ENCODE data around the gene USP31.
A peak's percentile ranks its signal among the peaks of the same experiment; 100 is the strongest.

The USP31 gene

GRCh38 chr16:23074423-23074822 lies 74.8 kb downstream of the USP31 start:
- H3K9me2 ChIP-seq (ENCODE audit: low read depth, low read length), result no peaks in the 10 kb centered on the region
- no peak overlapping the region for H3K9ac ChIP-seq (ENCODE audit: low read length)
- H3K27me3 ChIP-seq (ENCODE audit: insufficient read depth, low read length), result no peaks in the 10 kb centered on the region
- H4K20me1 ChIP-seq (ENCODE audit: insufficient read depth, low read length), result no peaks in the 10 kb centered on the region
- H3F3A ChIP-seq (ENCODE audit: insufficient read depth, low read length), result no peaks in the 10 kb centered on the region
- no peak overlapping the region for H3K4me3 ChIP-seq (ENCODE audit: low read depth, low read length, poor library complexity, severe bottlenecking)
- no peaks in the 10 kb centered on the region for H3K79me2 ChIP-seq (ENCODE audit: insufficient read depth, low read length)
- no peak overlapping the region for H3K27ac ChIP-seq (ENCODE audit: low read depth, low read length, poor library complexity, severe bottlenecking)
- TF ChIP-seq EZH2 (IDR thresholded peaks at IDR 0.05; ENCODE audit: borderline replicate concordance, low read length), result no peak
- TF ChIP-seq, protein P1, sequence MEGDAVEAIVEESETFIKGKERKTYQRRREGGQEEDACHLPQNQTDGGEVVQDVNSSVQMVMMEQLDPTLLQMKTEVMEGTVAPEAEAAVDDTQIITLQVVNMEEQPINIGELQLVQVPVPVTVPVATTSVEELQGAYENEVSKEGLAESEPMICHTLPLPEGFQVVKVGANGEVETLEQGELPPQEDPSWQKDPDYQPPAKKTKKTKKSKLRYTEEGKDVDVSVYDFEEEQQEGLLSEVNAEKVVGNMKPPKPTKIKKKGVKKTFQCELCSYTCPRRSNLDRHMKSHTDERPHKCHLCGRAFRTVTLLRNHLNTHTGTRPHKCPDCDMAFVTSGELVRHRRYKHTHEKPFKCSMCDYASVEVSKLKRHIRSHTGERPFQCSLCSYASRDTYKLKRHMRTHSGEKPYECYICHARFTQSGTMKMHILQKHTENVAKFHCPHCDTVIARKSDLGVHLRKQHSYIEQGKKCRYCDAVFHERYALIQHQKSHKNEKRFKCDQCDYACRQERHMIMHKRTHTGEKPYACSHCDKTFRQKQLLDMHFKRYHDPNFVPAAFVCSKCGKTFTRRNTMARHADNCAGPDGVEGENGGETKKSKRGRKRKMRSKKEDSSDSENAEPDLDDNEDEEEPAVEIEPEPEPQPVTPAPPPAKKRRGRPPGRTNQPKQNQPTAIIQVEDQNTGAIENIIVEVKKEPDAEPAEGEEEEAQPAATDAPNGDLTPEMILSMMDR (IDR thresholded peaks at IDR 0.05; ENCODE audit: low read length), result no peak
- H2AFZ ChIP-seq (ENCODE audit: low read length), result no peak overlapping the region
- H3K4me2 ChIP-seq (ENCODE audit: low read length), result no peak overlapping the region
- no peaks in the 10 kb centered on the region for H3K4me1 ChIP-seq (ENCODE audit: insufficient read depth, low read length, severe bottlenecking)
- H3K36me3 ChIP-seq (ENCODE audit: insufficient read depth, low read length), result peaks cover 52% of the 10 kb centered on the region
- H3K9me3 ChIP-seq (ENCODE audit: low read length), result no peaks in the 10 kb centered on the region

- no peaks in the 10 kb centered on the region for H3K79me2 ChIP-seq (ENCODE audit: insufficient read depth, low read length)
- H3K4me2 ChIP-seq (ENCODE audit: low read length), result no peak overlapping the region
- TF ChIP-seq EZH2 (IDR thresholded peaks at IDR 0.05; ENCODE audit: borderline replicate concordance, low read length), result no peak
- TF ChIP-seq, protein P1 (IDR thresholded peaks at IDR 0.05; ENCODE audit: low read length), result peak; percentile 24; the same call in 1 of the 2 replicates
- H2AFZ ChIP-seq (ENCODE audit: low read length), result no peak overlapping the region
- H3K36me3 ChIP-seq (ENCODE audit: insufficient read depth, low read length), result peaks cover 55% of the 10 kb centered on the region
- no peaks in the 10 kb centered on the region for H3F3A ChIP-seq (ENCODE audit: insufficient read depth, low read length)
- no peaks in the 10 kb centered on the region for H3K27me3 ChIP-seq (ENCODE audit: insufficient read depth, low read length)
- H3K4me1 ChIP-seq (ENCODE audit: insufficient read depth, low read length, severe bottlenecking), result no peaks in the 10 kb centered on the region
- no peaks in the 10 kb centered on the region for H3K9me2 ChIP-seq (ENCODE audit: low read depth, low read length)
- no peak overlapping the region for H3K27ac ChIP-seq (ENCODE audit: low read depth, low read length, poor library complexity, severe bottlenecking)
- H4K20me1 ChIP-seq (ENCODE audit: insufficient read depth, low read length), result no peaks in the 10 kb centered on the region
- H3K9ac ChIP-seq (ENCODE audit: low read length), result no peak overlapping the region
- H3K9me3 ChIP-seq (ENCODE audit: low read length), result no peaks in the 10 kb centered on the region
- no peak overlapping the region for H3K4me3 ChIP-seq (ENCODE audit: low read depth, low read length, poor library complexity, severe bottlenecking)
Measured at GRCh38 chr16:23072769-23073549, 76.3 kb downstream of the USP31 start.

DNA sequence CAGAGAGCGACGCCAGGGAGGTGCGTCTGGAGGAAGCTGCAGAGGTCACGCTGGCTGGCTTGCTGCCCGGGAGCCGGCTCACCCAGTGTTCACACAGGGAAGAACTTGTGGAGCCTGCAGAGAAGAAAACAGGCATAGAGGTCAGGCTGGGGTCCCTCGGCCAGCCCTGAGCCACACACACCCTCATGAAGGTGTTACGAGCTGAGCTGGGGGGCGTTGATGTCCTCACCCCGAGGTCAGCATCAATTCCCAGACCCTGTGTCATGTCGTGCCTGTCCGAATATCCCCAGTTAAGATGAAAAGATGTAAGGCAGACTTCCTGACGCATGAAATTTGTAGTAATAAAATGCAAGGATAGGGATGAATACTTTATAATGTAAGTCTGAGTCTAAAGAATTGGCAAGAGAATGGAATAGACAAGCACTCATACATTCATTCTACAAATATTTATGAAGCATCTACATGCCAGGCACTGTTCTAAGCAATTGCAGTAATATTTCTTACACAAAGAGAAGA lies 77.1 kb downstream of the USP31 start:
- Histone ChIP-seq H2AFZ (ENCODE audit: low read length) (no peak overlapping the region), H3F3A (ENCODE audit: insufficient read depth, low read length) (no peaks in the 10 kb centered on the region), H3K9me3 (ENCODE audit: low read length) (no peaks in the 10 kb centered on the region), H3K4me1 (ENCODE audit: insufficient read depth, low read length, severe bottlenecking) (no peaks in the 10 kb centered on the region), H3K4me3 (ENCODE audit: low read depth, low read length, poor library complexity, severe bottlenecking) (no peak overlapping the region), H3K79me2 (ENCODE audit: insufficient read depth, low read length) (no peaks in the 10 kb centered on the region), H3K36me3 (ENCODE audit: insufficient read depth, low read length) (peaks cover 57% of the 10 kb centered on the region), H3K27me3 (ENCODE audit: insufficient read depth, low read length) (no peaks in the 10 kb centered on the region), H4K20me1 (ENCODE audit: insufficient read depth, low read length) (no peaks in the 10 kb centered on the region), H3K9me2 (ENCODE audit: low read depth, low read length) (no peaks in the 10 kb centered on the region), H3K9ac (ENCODE audit: low read length) (no peak overlapping the region), H3K27ac (ENCODE audit: low read depth, low read length, poor library complexity, severe bottlenecking) (no peak overlapping the region), H3K4me2 (ENCODE audit: low read length) (no peak overlapping the region)
- TF ChIP-seq, protein P1 (IDR thresholded peaks at IDR 0.05; ENCODE audit: low read length), result no peak

All from OCI-LY1 (cell line).